Nephron (organoid): ENCODE measurements around the gene CLK3.
A peak's percentile ranks its signal among the peaks of the same experiment; 100 is the strongest.
"Not testable (repeated sequence)": the region's sequence is repeated elsewhere in the genome, so short reads cannot be mapped to it uniquely, and the experiment has no call there.

Experiments
- H3K27ac Mint-ChIP-seq, 3 experiments: 2 replicates each; pipeline ENCODE4 v1.8.0; 2020; ENCODE audit warnings: mixed read lengths in 3 of 3, mild to moderate bottlenecking in 2 of 3, moderate library complexity in 1 of 3
- H3K27me3 Mint-ChIP-seq: 2 replicates; pipeline ENCODE4 v1.8.0; 2021; ENCODE audit warnings: low read depth, mild to moderate bottlenecking, moderate library complexity, mixed read lengths
- H3K36me3 Mint-ChIP-seq: 2 replicates; pipeline ENCODE4 v1.8.0; 2020; ENCODE audit warnings: low read depth, mixed read lengths
- H3K4me1 Mint-ChIP-seq: 2 replicates; pipeline ENCODE4 v1.8.0; 2020; ENCODE audit warnings: mixed read lengths
- H3K4me3 Mint-ChIP-seq, 3 experiments: 2 replicates each; pipeline ENCODE4 v1.8.0; 2020; ENCODE audit warnings: mild to moderate bottlenecking in 3 of 3, mixed read lengths in 3 of 3, moderate library complexity in 2 of 3
- H3K9me3 Mint-ChIP-seq: 2 replicates; pipeline ENCODE4 v1.8.0; 2020; ENCODE audit warnings: mixed read lengths
- TF ChIP-seq, protein P1 (sequence below), 3 experiments: fragments of 200-600 bp; sonication (generic); IDR thresholded peaks; one replicate each; pipeline ENCODE4 v1.5.0; 2021; ENCODE audit warnings: antibody characterized with exemption in 3 of 3; ENCODE audit not compliant: unreplicated experiment in 3 of 3

Gene CLK3

DNA sequence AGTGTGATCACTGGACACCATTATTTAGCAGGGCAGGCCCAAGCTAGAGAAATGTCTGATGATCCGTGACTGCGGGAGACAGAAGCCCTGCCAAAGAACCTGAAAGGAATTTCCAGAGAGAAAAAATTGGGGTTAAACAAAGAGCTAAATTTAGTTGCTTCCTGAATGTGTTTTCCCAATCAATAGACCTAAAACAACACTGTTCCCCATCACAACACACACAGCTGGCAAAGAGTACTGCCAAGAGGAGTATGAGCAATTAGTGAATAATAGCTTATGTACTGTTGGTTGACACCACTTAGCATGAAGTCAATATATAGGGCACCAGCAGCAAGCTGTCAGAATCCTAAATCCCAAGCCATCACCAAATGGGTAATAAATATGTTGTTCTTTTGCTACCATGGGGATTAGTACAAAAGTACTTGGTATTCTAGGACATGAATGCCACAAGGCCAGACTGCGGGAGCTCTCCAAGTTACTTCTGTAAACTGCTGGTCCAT is 35.7 kb downstream of the CLK3 start:
- no peak overlapping the region for H3K4me3 Mint-ChIP-seq
- H3K27ac Mint-ChIP-seq, result peak overlapping the region; percentile 56 to 71 (median 58)
- peaks cover 40% of the 10 kb centered on the region for H3K36me3 Mint-ChIP-seq
- no peaks in the 10 kb centered on the region for H3K9me3 Mint-ChIP-seq
- TF ChIP-seq, protein P1, sequence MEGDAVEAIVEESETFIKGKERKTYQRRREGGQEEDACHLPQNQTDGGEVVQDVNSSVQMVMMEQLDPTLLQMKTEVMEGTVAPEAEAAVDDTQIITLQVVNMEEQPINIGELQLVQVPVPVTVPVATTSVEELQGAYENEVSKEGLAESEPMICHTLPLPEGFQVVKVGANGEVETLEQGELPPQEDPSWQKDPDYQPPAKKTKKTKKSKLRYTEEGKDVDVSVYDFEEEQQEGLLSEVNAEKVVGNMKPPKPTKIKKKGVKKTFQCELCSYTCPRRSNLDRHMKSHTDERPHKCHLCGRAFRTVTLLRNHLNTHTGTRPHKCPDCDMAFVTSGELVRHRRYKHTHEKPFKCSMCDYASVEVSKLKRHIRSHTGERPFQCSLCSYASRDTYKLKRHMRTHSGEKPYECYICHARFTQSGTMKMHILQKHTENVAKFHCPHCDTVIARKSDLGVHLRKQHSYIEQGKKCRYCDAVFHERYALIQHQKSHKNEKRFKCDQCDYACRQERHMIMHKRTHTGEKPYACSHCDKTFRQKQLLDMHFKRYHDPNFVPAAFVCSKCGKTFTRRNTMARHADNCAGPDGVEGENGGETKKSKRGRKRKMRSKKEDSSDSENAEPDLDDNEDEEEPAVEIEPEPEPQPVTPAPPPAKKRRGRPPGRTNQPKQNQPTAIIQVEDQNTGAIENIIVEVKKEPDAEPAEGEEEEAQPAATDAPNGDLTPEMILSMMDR (IDR thresholded peaks at IDR 0.05; ENCODE audit: unreplicated experiment in 3 of 3), result no peak
- peaks cover 74% of the 10 kb centered on the region for H3K4me1 Mint-ChIP-seq
- no peaks in the 10 kb centered on the region for H3K27me3 Mint-ChIP-seq

DNA sequence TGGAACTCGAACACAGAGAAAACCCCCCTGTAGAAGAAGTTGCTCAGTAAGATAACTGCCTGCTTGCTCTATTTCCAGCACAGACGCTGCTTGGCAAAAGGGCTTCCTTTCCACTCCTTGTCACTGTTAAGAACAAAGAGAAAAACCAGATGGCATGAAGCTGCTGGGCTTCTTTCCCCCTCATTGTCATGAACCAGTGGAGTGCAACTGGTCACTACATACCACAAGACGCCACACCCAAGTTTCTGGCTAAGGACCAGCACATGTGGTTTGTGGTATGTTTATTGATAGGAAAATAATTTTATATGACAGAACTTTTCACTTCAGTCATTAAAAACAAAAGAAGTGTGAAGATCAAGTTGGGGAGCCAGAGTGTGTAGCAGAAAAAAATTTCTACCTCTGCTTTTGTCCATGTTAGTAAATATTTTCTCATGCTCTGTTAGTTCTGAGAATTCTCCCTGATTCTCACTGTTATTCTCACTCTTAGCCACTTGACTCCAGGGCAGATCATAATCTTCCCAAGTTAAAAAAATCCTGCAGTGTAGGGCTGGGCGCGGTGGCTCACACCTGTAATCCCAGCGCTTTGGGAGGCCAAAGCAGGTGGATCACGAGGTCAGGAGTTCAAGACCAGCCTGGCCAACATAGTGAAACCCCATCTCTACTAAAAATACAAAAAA is 37.9 kb downstream of the CLK3 start:
- Mint-ChIP-seq H3K4me3 (peak overlapping the region in 1 of 3 experiments; percentile 19), H3K27me3 (no peaks in the 10 kb centered on the region), H3K36me3 (peaks cover 36% of the 10 kb centered on the region), H3K4me1 (peaks cover 76% of the 10 kb centered on the region), H3K9me3 (no peaks in the 10 kb centered on the region), H3K27ac (peak overlapping the region; percentile 82 to 87 (median 85))
- TF ChIP-seq, protein P1 (IDR thresholded peaks at IDR 0.05; ENCODE audit: unreplicated experiment in 3 of 3), result no peak

DNA sequence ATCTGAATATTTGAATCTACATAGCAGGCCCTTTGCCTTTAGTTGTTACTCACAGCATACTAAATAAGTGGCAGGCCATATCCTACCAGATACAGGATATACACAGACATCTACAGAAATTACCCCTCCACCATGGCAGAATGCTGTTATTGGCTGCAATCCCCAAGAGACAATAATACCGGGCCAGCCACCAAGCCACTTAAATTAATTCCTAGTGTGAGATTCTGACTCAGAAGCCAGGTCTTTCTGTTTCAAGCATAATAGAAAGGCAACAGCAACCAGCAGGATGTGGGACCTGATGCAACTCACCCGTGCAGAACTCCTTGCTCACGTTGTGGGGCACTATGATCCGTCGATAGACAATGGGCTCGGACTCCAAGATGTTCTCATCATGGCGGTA is 39.8 kb downstream of the CLK3 start:
- Mint-ChIP-seq H3K36me3 (peaks cover 27% of the 10 kb centered on the region), H3K4me3 (no peak overlapping the region), H3K27ac (no peak overlapping the region), H3K4me1 (peaks cover 65% of the 10 kb centered on the region), H3K27me3 (no peaks in the 10 kb centered on the region), H3K9me3 (no peaks in the 10 kb centered on the region)
- TF ChIP-seq, protein P1 (IDR thresholded peaks at IDR 0.05; ENCODE audit: unreplicated experiment in 3 of 3), result no peak

DNA sequence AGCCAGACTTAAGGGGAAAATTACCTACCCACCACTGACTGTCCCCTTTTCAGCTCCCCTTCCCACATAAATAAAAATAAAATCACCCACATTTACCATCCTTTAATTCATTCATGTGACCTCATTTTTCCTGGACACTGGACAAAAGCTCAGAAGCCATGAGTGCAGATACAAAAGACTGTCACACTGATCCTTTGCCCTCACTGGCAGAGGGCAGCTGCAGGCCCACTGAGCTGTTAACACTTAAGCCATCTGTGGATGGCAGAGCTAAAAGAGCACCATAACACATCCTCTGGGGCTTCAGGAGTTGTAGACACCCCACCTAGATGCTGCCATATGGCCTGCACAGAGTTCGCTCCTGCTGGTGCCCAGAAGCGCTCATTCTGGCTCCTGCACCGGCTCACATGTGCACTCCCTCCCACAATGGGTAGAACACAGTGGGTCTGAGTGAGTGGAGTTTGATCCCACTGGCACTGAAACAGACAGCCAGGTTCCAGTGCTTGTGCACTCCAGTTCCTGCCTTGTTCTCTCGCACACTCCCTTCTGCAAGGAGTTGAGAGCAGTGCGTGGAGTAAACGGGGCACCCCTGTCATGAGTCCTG is 41.4 kb downstream of the CLK3 start:
- Mint-ChIP-seq H3K27ac (peak overlapping the region in 1 of 3 experiments; percentile 15), H3K9me3 (no peaks in the 10 kb centered on the region), H3K27me3 (no peaks in the 10 kb centered on the region), H3K4me1 (peaks cover 52% of the 10 kb centered on the region), H3K4me3 (no peak overlapping the region), H3K36me3 (peaks cover 20% of the 10 kb centered on the region)
- TF ChIP-seq, protein P1 (IDR thresholded peaks at IDR 0.05; ENCODE audit: unreplicated experiment in 3 of 3), result no peak

DNA sequence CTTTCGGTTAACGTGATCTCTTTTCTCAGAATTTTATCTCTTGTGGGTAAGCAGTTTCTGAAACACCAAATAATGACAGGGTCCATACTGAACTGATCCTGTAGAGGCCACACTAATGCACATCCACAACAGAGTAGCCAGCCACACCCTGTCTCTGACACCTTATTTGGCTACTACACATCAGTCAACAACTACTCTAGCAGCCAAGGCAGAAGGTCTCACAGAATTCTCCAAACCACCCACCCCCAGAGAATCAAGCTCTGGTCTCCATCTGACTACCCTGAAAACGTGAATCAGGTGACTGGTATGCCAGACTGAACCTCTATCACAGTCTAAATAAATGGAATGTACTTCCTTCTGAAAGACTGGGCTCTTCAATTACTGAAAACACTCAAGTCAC is 42.2 kb downstream of the CLK3 start:
- Mint-ChIP-seq H3K4me1 (peaks cover 52% of the 10 kb centered on the region), H3K36me3 (peaks cover 22% of the 10 kb centered on the region), H3K27me3 (no peaks in the 10 kb centered on the region), H3K27ac (peak overlapping the region in 1 of 3 experiments; percentile 15), H3K9me3 (no peaks in the 10 kb centered on the region), H3K4me3 (no peak overlapping the region)
- TF ChIP-seq, protein P1 (IDR thresholded peaks at IDR 0.05; ENCODE audit: unreplicated experiment in 3 of 3), result no peak

DNA sequence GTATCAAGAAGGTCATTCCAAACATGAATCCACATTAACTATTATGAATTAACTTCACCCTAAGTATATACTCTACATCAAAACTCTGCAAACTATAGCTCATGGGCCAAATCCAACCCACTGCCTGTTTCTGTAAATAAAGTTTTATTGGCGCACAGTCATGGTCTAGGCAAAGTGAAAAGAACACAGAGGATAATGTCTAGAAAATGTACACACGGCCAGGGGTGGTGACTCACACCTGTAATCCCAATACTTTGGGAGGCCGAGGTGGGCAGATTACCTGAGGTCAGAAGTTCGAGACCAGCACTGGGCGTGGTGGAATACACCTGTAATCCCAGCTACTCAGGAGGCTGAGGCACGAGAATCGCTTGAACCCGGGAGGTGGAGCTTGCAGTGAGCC is 45.6 kb downstream of the CLK3 start:
- not testable (repeated sequence) for H3K27ac Mint-ChIP-seq, H3K4me3 Mint-ChIP-seq, H3K27me3 Mint-ChIP-seq, H3K36me3 Mint-ChIP-seq, H3K9me3 Mint-ChIP-seq
- H3K4me1 Mint-ChIP-seq, result peaks cover 20% of the 10 kb centered on the region
